PC-9 (cell line): ENCODE data around the gene EMSY.

Experiments
- EZH2 ChIP-seq: fragments of 200-600 bp; sonication (generic); IDR thresholded peaks from 2 replicates; pipeline ENCODE4 v1.8.0; 2017; ENCODE audit warnings: antibody characterized with exemption, low read depth
- TF ChIP-seq, protein P1 (sequence below): fragments of 200-600 bp; sonication (generic); conservative IDR thresholded peaks from 2 replicates; pipeline ENCODE4 v1.6.1; 2017; ENCODE audit warnings: mixed run types, antibody characterized with exemption, mild to moderate bottlenecking, moderate library complexity

DNA sequence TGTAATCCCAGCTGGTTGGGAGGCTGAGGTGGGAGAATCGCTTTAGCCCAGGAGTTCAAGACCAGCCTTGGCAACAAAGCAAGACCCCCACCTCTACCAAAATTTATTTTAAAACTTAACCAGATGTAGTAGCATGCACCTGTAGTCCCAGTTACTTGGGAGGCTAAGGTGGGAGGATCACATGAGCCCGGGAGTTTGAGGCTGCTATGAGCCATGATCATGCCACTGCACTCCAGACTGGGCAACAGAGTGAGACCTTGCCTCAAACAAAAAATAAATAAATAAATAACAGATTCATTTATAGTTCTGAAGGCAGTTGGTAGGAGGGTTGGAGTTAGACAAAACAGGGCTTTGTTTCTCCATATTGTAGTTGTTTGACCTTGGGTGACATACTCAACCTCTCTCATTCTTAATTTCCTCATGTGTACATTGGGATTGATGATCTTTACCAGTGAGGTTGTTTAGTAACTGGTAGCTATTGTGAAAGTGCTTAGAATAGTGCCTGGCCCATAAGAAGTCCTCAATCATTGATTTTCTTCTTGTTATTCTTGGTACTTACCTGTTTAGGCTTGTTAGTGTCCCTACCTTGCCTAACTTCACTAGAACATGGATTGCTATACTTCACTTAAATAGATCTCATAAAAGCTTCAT, 79.1 kb downstream of the EMSY start:
- TF ChIP-seq, protein P1, sequence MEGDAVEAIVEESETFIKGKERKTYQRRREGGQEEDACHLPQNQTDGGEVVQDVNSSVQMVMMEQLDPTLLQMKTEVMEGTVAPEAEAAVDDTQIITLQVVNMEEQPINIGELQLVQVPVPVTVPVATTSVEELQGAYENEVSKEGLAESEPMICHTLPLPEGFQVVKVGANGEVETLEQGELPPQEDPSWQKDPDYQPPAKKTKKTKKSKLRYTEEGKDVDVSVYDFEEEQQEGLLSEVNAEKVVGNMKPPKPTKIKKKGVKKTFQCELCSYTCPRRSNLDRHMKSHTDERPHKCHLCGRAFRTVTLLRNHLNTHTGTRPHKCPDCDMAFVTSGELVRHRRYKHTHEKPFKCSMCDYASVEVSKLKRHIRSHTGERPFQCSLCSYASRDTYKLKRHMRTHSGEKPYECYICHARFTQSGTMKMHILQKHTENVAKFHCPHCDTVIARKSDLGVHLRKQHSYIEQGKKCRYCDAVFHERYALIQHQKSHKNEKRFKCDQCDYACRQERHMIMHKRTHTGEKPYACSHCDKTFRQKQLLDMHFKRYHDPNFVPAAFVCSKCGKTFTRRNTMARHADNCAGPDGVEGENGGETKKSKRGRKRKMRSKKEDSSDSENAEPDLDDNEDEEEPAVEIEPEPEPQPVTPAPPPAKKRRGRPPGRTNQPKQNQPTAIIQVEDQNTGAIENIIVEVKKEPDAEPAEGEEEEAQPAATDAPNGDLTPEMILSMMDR = no peak
- TF ChIP-seq EZH2 = no peak
